ENCODE results near the gene EML4.

- TF ChIP-seq CTCF (IDR thresholded peaks at IDR 0.05) (no peak), POLR2A (IDR thresholded peaks at IDR 0.05) (no peak), EP300 (IDR thresholded peaks at IDR 0.05) (no peak)
These were observed 62.9 kb downstream of the EML4 start for GRCh38 chr2:42232024-42232423.

Measured in tibial nerve (tissue), 4 donors.